ENCODE results near the gene TNFRSF1A. TPM values are rescaled to one million over a fixed set of nuclear protein-coding genes. Genes with fewer than 3 reads are reported as not detected.

TNFRSF1A gene
- total RNA-seq, 1 donor from 2014 or later = 21.8 TPM

DNA sequence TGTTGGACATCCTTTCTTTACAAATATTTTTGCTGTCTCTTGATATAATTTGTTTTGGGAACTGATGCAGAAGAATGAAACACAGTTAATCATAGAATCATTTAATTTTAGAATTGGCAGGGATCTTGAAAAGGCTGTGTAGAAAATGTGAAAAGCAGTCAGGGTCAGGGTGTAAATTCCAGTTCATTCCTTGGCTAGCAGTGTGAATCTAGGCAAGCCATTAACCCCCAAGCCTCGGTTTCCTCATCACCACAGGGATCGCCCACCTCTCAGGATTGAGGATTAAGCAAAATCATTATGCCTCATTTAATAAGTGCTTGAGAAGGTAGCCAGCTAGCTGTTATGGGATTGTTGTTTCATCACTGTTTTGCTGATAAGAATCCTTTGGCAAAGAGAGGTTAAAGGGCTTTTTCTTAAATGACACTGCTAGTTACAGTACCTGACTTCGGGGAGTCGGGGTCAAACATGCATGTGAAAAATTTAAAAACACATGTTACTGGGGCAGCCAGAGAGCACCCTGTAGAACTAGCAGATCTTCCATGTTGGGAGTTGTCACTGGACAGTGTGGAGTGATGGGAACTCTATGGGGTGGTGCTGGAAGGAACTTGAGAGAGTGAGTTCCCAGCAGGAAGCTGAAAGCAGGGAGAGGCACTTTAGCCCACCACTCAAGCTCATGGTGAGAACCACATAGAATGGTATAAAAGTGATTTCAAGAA lies 10.7 kb downstream of the TNFRSF1A start:
- H3K79me2 ChIP-seq (ENCODE audit: low read depth) = peaks cover 21% of the 10 kb centered on the region
- peaks cover 38% of the 10 kb centered on the region for H3K4me1 Mint-ChIP-seq
- peaks cover 3% of the 10 kb centered on the region for H3K27me3 Mint-ChIP-seq (ENCODE audit: insufficient read depth, low read depth)
- no peak for TF ChIP-seq EZH2 (IDR thresholded peaks at IDR 0.05)
- TF ChIP-seq, protein P1, sequence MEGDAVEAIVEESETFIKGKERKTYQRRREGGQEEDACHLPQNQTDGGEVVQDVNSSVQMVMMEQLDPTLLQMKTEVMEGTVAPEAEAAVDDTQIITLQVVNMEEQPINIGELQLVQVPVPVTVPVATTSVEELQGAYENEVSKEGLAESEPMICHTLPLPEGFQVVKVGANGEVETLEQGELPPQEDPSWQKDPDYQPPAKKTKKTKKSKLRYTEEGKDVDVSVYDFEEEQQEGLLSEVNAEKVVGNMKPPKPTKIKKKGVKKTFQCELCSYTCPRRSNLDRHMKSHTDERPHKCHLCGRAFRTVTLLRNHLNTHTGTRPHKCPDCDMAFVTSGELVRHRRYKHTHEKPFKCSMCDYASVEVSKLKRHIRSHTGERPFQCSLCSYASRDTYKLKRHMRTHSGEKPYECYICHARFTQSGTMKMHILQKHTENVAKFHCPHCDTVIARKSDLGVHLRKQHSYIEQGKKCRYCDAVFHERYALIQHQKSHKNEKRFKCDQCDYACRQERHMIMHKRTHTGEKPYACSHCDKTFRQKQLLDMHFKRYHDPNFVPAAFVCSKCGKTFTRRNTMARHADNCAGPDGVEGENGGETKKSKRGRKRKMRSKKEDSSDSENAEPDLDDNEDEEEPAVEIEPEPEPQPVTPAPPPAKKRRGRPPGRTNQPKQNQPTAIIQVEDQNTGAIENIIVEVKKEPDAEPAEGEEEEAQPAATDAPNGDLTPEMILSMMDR (IDR thresholded peaks at IDR 0.05) = no peak
- no peak for TF ChIP-seq EZH2phosphoT487 (IDR thresholded peaks at IDR 0.05)
- no peaks in the 10 kb centered on the region for H3K9me3 ChIP-seq (ENCODE audit: low read depth)
- H3F3A ChIP-seq (ENCODE audit: low read depth) = peaks cover 13% of the 10 kb centered on the region
- H3K4me3 ChIP-seq = no peak overlapping the region
- no peaks in the 10 kb centered on the region for H3K9me3 Mint-ChIP-seq
- H3K4me2 ChIP-seq = no peak overlapping the region
- H3K36me3 ChIP-seq = no peaks in the 10 kb centered on the region
- no peak overlapping the region for H3K27ac ChIP-seq
- no peak overlapping the region for H2AFZ ChIP-seq (replicated peaks)
- H3K4me3 Mint-ChIP-seq = no peak overlapping the region
- H3K27ac Mint-ChIP-seq = no peak overlapping the region
- H4K20me1 ChIP-seq (ENCODE audit: low read depth) = no peaks in the 10 kb centered on the region
- peaks cover 20% of the 10 kb centered on the region for H3K4me1 ChIP-seq
- no peak overlapping the region for H3K9ac ChIP-seq
- DNase-seq (ENCODE audit: low spot score) = no peak
- H3K27me3 ChIP-seq = no peaks in the 10 kb centered on the region
- peaks cover 26% of the 10 kb centered on the region for H3K36me3 Mint-ChIP-seq

DNA sequence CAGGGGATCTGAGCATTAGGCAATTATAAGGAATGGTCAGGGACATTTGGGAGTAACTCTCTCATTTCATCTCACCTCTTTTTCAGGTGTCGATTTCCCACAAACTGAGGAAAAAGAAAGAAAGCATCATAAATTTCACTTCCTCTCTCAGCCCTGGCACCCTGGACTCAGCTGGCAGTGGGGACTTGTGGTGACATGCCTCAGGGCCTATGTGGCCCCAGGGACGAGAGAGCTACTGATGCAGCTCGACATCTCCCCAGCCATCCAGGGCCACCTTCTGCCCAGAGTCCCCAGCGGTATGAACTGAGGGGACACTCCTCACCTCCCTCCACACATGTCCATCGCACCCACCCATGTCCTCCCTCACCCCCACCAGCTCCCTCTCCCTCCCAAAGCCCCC lies 11.7 kb downstream of the TNFRSF1A start:
- H3K9me3 ChIP-seq (ENCODE audit: low read depth) = no peaks in the 10 kb centered on the region
- no peak overlapping the region for H3K4me2 ChIP-seq
- Mint-ChIP-seq H3K4me1 (peaks cover 28% of the 10 kb centered on the region), H3K9me3 (no peaks in the 10 kb centered on the region), H3K36me3 (peaks cover 26% of the 10 kb centered on the region), H3K27ac (no peak overlapping the region), H3K27me3 (ENCODE audit: insufficient read depth, low read depth) (peaks cover 4% of the 10 kb centered on the region), H3K4me3 (no peak overlapping the region)
- no peaks in the 10 kb centered on the region for H3K27me3 ChIP-seq
- H3K27ac ChIP-seq = no peak overlapping the region
- H3K79me2 ChIP-seq (ENCODE audit: low read depth) = peaks cover 18% of the 10 kb centered on the region
- no peaks in the 10 kb centered on the region for H3K36me3 ChIP-seq
- H3K9ac ChIP-seq = no peak overlapping the region
- H4K20me1 ChIP-seq (ENCODE audit: low read depth) = no peaks in the 10 kb centered on the region
- H3K4me1 ChIP-seq = peaks cover 10% of the 10 kb centered on the region
- TF ChIP-seq, protein P1 (IDR thresholded peaks at IDR 0.05) = no peak
- TF ChIP-seq EZH2 (IDR thresholded peaks at IDR 0.05) = no peak
- no peak for TF ChIP-seq EZH2phosphoT487 (IDR thresholded peaks at IDR 0.05)
- DNase-seq (ENCODE audit: low spot score) = no peak
- H2AFZ ChIP-seq (replicated peaks) = no peak overlapping the region
- H3F3A ChIP-seq (ENCODE audit: low read depth) = peaks cover 3% of the 10 kb centered on the region
- H3K4me3 ChIP-seq = no peak overlapping the region

DNA sequence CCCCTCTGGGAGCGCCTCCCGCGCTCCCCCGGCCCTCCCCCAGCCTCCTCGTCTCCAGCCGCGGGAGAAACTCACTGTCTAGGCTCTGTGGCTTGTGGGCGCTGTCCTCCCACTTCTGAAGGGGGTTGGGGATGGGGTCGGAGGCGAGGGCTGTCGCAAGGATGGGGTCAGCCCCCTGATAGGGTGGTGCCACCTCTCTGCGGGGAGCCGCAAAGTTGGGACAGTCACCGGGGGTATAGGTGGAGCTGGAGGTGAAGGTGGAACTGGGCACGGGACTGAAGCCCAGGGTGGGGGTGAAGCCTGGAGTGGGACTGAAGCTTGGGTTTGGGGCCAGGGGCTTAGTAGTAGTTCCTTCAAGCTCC lies 12.2 kb downstream of the TNFRSF1A start:
- Histone ChIP-seq H3K27ac (no peak overlapping the region), H2AFZ (replicated peaks) (no peak overlapping the region), H4K20me1 (ENCODE audit: low read depth) (no peaks in the 10 kb centered on the region), H3F3A (ENCODE audit: low read depth) (peaks cover 3% of the 10 kb centered on the region), H3K9me3 (ENCODE audit: low read depth) (no peaks in the 10 kb centered on the region), H3K4me2 (no peak overlapping the region), H3K79me2 (ENCODE audit: low read depth) (peaks cover 13% of the 10 kb centered on the region), H3K4me3 (no peak overlapping the region), H3K4me1 (peaks cover 7% of the 10 kb centered on the region), H3K27me3 (no peaks in the 10 kb centered on the region), H3K36me3 (no peaks in the 10 kb centered on the region), H3K9ac (no peak overlapping the region)
- Mint-ChIP-seq H3K36me3 (peaks cover 26% of the 10 kb centered on the region), H3K27me3 (ENCODE audit: insufficient read depth, low read depth) (peaks cover 4% of the 10 kb centered on the region), H3K4me1 (peaks cover 28% of the 10 kb centered on the region), H3K27ac (no peak overlapping the region), H3K9me3 (no peaks in the 10 kb centered on the region), H3K4me3 (no peak overlapping the region)
- DNase-seq (ENCODE audit: low spot score) = no peak
- no peak for TF ChIP-seq EZH2phosphoT487 (IDR thresholded peaks at IDR 0.05)

DNA sequence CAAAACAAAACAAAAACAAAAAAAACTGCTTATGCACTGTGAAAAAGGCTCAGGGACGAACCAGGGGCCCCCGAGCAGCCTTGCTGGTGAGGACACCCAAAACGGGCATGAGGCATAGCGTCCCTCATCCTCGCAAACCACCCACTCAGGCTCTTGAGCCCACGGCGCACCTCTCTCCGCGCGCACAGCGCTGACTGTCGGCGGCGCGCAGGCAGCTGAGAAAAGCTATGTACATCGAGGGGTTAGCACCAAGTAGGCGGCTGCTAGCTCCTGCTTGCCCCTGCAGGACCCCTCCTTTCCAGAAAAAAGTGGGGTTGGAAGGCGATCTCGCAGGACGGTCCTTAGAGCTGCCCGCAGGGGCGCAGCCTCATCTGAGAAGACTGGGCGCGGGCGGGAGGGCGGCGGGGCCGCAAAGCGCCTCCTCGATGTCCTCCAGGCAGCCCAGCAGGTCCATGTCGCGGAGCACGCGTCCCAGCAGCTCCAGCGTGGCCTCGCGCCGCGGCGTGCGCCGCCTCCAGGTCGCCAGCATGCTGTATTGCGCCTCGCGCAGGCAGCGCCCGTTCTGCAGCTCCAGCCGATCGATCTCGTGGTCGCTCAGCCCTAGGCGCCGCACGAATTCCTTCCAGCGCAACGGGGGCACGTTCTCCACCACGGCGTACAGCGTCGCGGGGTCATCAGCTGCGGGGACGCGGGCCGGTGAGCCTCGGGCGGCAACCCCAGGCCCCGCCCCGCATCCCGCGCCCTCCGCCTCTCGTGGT lies 12.8 kb downstream of the TNFRSF1A start:
- TF ChIP-seq, protein P1 (IDR thresholded peaks at IDR 0.05) = no peak
- TF ChIP-seq EZH2 (IDR thresholded peaks at IDR 0.05) (no peak), EZH2phosphoT487 (IDR thresholded peaks at IDR 0.05) (no peak)
- Histone ChIP-seq H3K4me3 (no peak overlapping the region), H3F3A (ENCODE audit: low read depth) (peaks cover 8% of the 10 kb centered on the region), H3K79me2 (ENCODE audit: low read depth) (peaks cover 8% of the 10 kb centered on the region), H3K36me3 (no peaks in the 10 kb centered on the region), H4K20me1 (ENCODE audit: low read depth) (no peaks in the 10 kb centered on the region), H3K9ac (no peak overlapping the region), H3K27me3 (no peaks in the 10 kb centered on the region), H3K9me3 (ENCODE audit: low read depth) (no peaks in the 10 kb centered on the region), H3K4me1 (peaks cover 11% of the 10 kb centered on the region), H3K4me2 (no peak overlapping the region), H3K27ac (no peak overlapping the region), H2AFZ (replicated peaks) (no peak overlapping the region)
- peaks cover 4% of the 10 kb centered on the region for H3K27me3 Mint-ChIP-seq (ENCODE audit: insufficient read depth, low read depth)
- peaks cover 29% of the 10 kb centered on the region for H3K4me1 Mint-ChIP-seq
- H3K9me3 Mint-ChIP-seq = no peaks in the 10 kb centered on the region
- H3K36me3 Mint-ChIP-seq = peaks cover 26% of the 10 kb centered on the region
- H3K4me3 Mint-ChIP-seq = no peak overlapping the region
- H3K27ac Mint-ChIP-seq = no peak overlapping the region
- DNase-seq (ENCODE audit: low spot score) = no peak

Data from neural progenitor cell (in vitro differentiated cells).